GM12878 (cell line): ENCODE measurements around the gene ATP2A3. TPM values are rescaled to one million over a fixed set of nuclear protein-coding genes. Genes with fewer than 3 reads are reported as not detected.

Experiments
- ATAC-seq: fragments of 200-7000 bp; cut with Tn5 transposase; 3 replicates; pipeline ENCODE4 v1.9.1; 2020; ENCODE audit warnings: mild to moderate bottlenecking, moderate library complexity
- BruUV-seq: library from RNA; stranded (reverse); fragments of 400-500 nt; replicated peaks from 2 replicates; lab custom pipeline; 2021; lab: Mats Ljungman, UMichigan
- CTCF ChIA-PET: fragments of 300-600 bp; sonication (Branson Sonifier 250); formaldehyde crosslinking; extraction: SDS; loops from one replicate; lab custom pipeline; 2021; ENCODE audit warnings: inconsistent platforms; lab: Yijun Ruan, JAX
- POLR2A ChIA-PET: fragments of 350-600 bp; formaldehyde crosslinking; extraction: SDS; loops from one replicate; lab custom pipeline; 2021; ENCODE audit warnings: inconsistent platforms; lab: Charles Lee
- RAD21 ChIA-PET: fragments of 300-600 bp; sonication (Branson Sonifier 250); formaldehyde crosslinking; loops from one replicate; lab custom pipeline; 2023; ENCODE audit warnings: antibody characterized with exemption; ENCODE audit not compliant: unreplicated experiment; lab: Charles Lee
- SMC1A ChIA-PET: fragments of 300-600 bp; sonication (Branson Sonifier 250); formaldehyde crosslinking; loops from one replicate; lab custom pipeline; 2023; ENCODE audit not compliant: unreplicated experiment, uncharacterized antibody; lab: Charles Lee
- DNase-seq: peaks from one replicate; pipeline ENCODE4 v3.0.0-alpha.2; 2011; ENCODE audit warnings: low read depth, low spot score
- FAIRE-seq: peaks from 3 replicates; lab custom pipeline; 2011; peaks lifted over from hg19 to GRCh38; lab: Jason Lieb, UNC
- H2AFZ ChIP-seq: 2 replicates; pipeline ENCODE4 v1.6.0; 2011; ENCODE audit warnings: low read depth, low read length, control low read depth; ENCODE audit not compliant: control insufficient read depth
- H3K27ac ChIP-seq: 2 replicates; pipeline ENCODE4 v1.5.1; 2011; ENCODE audit warnings: control low read depth; ENCODE audit not compliant: control insufficient read depth, insufficient read depth
- H3K27me3 ChIP-seq, 2 experiments: replicated peaks in 1 of 2; 2 replicates each; pipeline versions ENCODE4 v1.6.0 to v1.6.1; 2011; ENCODE audit warnings: low read length in 1 of 2; ENCODE audit not compliant: control insufficient read depth in 2 of 2, insufficient read depth in 2 of 2
- H3K36me3 ChIP-seq, 2 experiments: 2 replicates each; pipeline ENCODE4 v1.5.1; 2011; ENCODE audit warnings: low read length in 1 of 2; ENCODE audit not compliant: control insufficient read depth in 2 of 2, insufficient read depth in 2 of 2
- H3K4me1 ChIP-seq: 2 replicates; pipeline ENCODE4 v1.6.1; 2011; ENCODE audit warnings: mild to moderate bottlenecking, low read length, moderate library complexity, mixed read lengths; ENCODE audit not compliant: control insufficient read depth, insufficient read depth
- H3K4me2 ChIP-seq: 2 replicates; pipeline ENCODE4 v1.6.0; 2011; ENCODE audit warnings: control low read depth; ENCODE audit not compliant: control insufficient read depth, insufficient read depth
- H3K4me3 ChIP-seq: fragments of 200-600 bp; sonication (generic); 2 replicates; pipeline ENCODE4 v1.5.1; 2016
- H3K79me2 ChIP-seq: 2 replicates; pipeline ENCODE4 v1.6.0; 2011; ENCODE audit warnings: low read length; ENCODE audit not compliant: control insufficient read depth, insufficient read depth
- H3K9ac ChIP-seq: 2 replicates; pipeline ENCODE4 v1.8.0; 2011; ENCODE audit warnings: low read length, control low read depth, mixed read lengths; ENCODE audit not compliant: control insufficient read depth, insufficient read depth
- H3K9me3 ChIP-seq: replicated peaks from 3 replicates; pipeline ENCODE4 v1.5.1; 2011; ENCODE audit warnings: mild to moderate bottlenecking, low read length; ENCODE audit not compliant: control insufficient read depth, insufficient read depth
- H4K20me1 ChIP-seq: 2 replicates; pipeline ENCODE4 v1.6.0; 2011; ENCODE audit not compliant: control insufficient read depth, insufficient read depth
- NFYB ChIP-seq: IDR thresholded peaks from 2 replicates; pipeline ENCODE4 v1.6.1; 2011; ENCODE audit warnings: low read depth, mild to moderate bottlenecking, low read length, improper control_type of control experiment, moderate library complexity; ENCODE audit not compliant: insufficient read depth
- USF1 ChIP-seq: IDR thresholded peaks from 2 replicates; pipeline ENCODE4 v1.6.1; 2011; ENCODE audit warnings: borderline replicate concordance, low read depth, mild to moderate bottlenecking, moderate library complexity, mixed read lengths, low read length; ENCODE audit not compliant: insufficient read depth; ENCODE audit errors: extremely low read length
- WGBS: methylation state at CpG from one replicate; pipeline ENCODE4 v1.1.6; 2016; ENCODE audit warnings: low lambda C conversion rate; ENCODE audit not compliant: insufficient replicate concordance, insufficient coverage; ENCODE audit errors: missing lambda C conversion rate; 5-methylcytosine and 5-hydroxymethylcytosine counted together
- in situ Hi-C: fragments of 300-500 bp; cut with MboI; formaldehyde crosslinking; loops from 9 replicates; pipeline ENCODE4 v1.14.3; 2018; ENCODE audit warnings: mixed read lengths
- intact Hi-C: fragments of 100-400 bp; cut with micrococcal nuclease; formaldehyde crosslinking; loops from one replicate; pipeline ENCODE4 v1.14.2; 2022; ENCODE audit not compliant: unreplicated experiment
- polyA plus RNA-seq, 11 experiments: library from polyadenylated mRNA; depleted of rRNA in 4 of 11; unstranded in 6 of 11; stranded (reverse) in 5 of 11; fragments of >200 nt; fragmentation: Nextera tagmentation in 4 of 11; fragmentation: Illumina TruSeq in 1 of 11; extraction: Ambion mirVana in 4 of 11; extraction: Trizol in 1 of 11; gene quantifications; 1 replicate in 1 of 11; 2 replicates in 10 of 11; pipeline versions ENCODE4 v1.2.1 to v1.2.3, GENCODE V29; 2011 to 2016; ENCODE audit warnings: inconsistent platforms in 2 of 11, missing spikeins in 2 of 11, low read depth in 1 of 11
- total RNA-seq, 4 experiments: library from RNA; depleted of rRNA in 3 of 4; stranded (reverse); fragments of >200 nt in 3 of 4; fragmentation: Illumina TruSeq in 1 of 4; extraction: Trizol in 1 of 4; gene quantifications; 2 replicates each; pipeline versions ENCODE4 v1.2.1 to v1.2.3, GENCODE V29; 2013 to 2021
- TF ChIP-seq, protein P1 (sequence below): IDR thresholded peaks from 2 replicates; pipeline ENCODE4 v1.6.1; 2011; ENCODE audit warnings: borderline replicate concordance, low read depth, mild to moderate bottlenecking, moderate library complexity, low read length; ENCODE audit not compliant: insufficient read depth, poor library complexity, severe bottlenecking
- TF ChIP-seq, protein P2 (sequence below): fragments of 450-650 bp; IDR thresholded peaks from 2 replicates; pipeline ENCODE4 v1.6.1; 2017; ENCODE audit warnings: antibody characterized with exemption, mild to moderate bottlenecking, moderate library complexity

Gene ATP2A3
- total and polyA plus RNA-seq, 10 of the 15 experiments (the other 5 are each of a cell fraction or from before 2014, with no cell fraction given) = 1.0 to 99.2 (median 37.9) TPM

DNA sequence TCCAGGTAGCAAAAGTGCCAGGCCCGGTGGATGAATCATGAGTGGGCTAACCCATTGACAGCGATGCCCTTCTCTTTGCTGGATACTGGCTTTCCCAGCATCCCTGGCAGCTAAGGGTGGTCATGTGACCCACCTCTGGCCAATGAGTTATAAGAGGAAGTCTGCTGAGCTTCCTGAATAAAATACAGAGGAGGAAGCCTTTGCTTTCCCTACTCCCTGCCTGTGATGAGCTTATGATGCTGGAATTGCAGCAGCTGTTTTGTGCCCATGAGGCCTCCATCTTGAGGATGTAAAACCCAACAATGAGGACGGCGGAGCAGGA lies 15.0 kb upstream of the ATP2A3 start:
- Histone ChIP-seq H3K36me3 (no peaks in the 10 kb centered on the region), H3K9me3 (peaks cover 1% of the 10 kb centered on the region; the same call in 2 of the 3 replicates), H3K4me1 (peaks cover 4% of the 10 kb centered on the region), H3K27ac (no peak overlapping the region), H3K9ac (no peak overlapping the region), H4K20me1 (no peaks in the 10 kb centered on the region), H2AFZ (no peak overlapping the region), H3K4me3 (no peak overlapping the region), H3K4me2 (no peak overlapping the region), H3K27me3 (no peaks in the 10 kb centered on the region), H3K79me2 (no peaks in the 10 kb centered on the region)
- 99% methylated on average over 4 of the region's 4 CpGs for WGBS
- CTCF ChIA-PET = interaction anchor here (1.6 kb wide), 1 partner anchor 25 kb away, joined by 3 read pairs; no protein-coding TSS in a partner anchor
- intact Hi-C loops (no loop called here), in situ Hi-C loops (no loop called here)
- FAIRE-seq (no peak), DNase-seq (no peak), ATAC-seq (no peak)
- TF ChIP-seq, protein P1, sequence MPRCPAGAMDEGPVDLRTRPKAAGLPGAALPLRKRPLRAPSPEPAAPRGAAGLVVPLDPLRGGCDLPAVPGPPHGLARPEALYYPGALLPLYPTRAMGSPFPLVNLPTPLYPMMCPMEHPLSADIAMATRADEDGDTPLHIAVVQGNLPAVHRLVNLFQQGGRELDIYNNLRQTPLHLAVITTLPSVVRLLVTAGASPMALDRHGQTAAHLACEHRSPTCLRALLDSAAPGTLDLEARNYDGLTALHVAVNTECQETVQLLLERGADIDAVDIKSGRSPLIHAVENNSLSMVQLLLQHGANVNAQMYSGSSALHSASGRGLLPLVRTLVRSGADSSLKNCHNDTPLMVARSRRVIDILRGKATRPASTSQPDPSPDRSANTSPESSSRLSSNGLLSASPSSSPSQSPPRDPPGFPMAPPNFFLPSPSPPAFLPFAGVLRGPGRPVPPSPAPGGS = no peak
- TF ChIP-seq NFYB = peak; percentile 75
- TF ChIP-seq USF1 = peak; percentile 37
- TF ChIP-seq, protein P2, sequence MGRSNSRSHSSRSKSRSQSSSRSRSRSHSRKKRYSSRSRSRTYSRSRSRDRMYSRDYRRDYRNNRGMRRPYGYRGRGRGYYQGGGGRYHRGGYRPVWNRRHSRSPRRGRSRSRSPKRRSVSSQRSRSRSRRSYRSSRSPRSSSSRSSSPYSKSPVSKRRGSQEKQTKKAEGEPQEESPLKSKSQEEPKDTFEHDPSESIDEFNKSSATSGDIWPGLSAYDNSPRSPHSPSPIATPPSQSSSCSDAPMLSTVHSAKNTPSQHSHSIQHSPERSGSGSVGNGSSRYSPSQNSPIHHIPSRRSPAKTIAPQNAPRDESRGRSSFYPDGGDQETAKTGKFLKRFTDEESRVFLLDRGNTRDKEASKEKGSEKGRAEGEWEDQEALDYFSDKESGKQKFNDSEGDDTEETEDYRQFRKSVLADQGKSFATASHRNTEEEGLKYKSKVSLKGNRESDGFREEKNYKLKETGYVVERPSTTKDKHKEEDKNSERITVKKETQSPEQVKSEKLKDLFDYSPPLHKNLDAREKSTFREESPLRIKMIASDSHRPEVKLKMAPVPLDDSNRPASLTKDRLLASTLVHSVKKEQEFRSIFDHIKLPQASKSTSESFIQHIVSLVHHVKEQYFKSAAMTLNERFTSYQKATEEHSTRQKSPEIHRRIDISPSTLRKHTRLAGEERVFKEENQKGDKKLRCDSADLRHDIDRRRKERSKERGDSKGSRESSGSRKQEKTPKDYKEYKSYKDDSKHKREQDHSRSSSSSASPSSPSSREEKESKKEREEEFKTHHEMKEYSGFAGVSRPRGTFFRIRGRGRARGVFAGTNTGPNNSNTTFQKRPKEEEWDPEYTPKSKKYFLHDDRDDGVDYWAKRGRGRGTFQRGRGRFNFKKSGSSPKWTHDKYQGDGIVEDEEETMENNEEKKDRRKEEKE = no peak
- RAD21 ChIA-PET = interaction anchor here (1.5 kb wide), 1 partner anchor 14 kb away, joined by 6 read pairs; no protein-coding TSS in a partner anchor
- BruUV-seq = no TSS peak
- POLR2A ChIA-PET = interaction anchor here (0.5 to 0.7 kb wide), 3 partner anchors 15 to 431 kb away, joined by 3 to 8 read pairs (median 5); partner anchors contain the start of gene ATP2A3
- SMC1A ChIA-PET = interaction anchor here (0.9 to 1.4 kb wide), 4 partner anchors 13 to 30 kb away, joined by 3 to 5 read pairs (median 4); no protein-coding TSS in a partner anchor
